ENCODE data around the gene SWAP70. TPM values are rescaled to one million over a fixed set of nuclear protein-coding genes. Genes with fewer than 3 reads are reported as not detected.
"Not testable (repeated sequence)": the region's sequence is repeated elsewhere in the genome, so short reads cannot be mapped to it uniquely, and the experiment has no call there.

SWAP70 gene
- total RNA-seq, 1 donor from 2014 or later = 81.9 TPM

DNA sequence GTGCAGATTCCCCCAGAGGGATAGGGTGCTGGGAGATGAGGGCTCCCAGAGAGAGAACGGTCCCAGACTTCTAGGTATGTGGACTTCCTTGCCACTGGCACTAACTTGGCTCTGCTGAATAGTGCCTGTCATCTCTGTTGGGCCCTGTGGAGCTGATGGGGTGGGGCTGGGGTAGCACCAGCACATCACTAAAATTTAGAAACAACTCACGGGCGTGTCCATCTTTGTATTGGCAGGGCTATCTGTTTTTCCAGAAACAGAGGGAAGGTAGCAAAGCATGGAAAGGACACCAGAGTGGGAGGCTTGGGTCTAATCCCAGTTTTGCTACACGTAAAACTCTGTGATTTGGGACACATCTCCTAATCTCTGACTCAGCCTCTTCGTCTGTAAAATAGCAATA lies 25.8 kb downstream of the SWAP70 start:
- DNase-seq (ENCODE audit: low spot score) = no peak

DNA sequence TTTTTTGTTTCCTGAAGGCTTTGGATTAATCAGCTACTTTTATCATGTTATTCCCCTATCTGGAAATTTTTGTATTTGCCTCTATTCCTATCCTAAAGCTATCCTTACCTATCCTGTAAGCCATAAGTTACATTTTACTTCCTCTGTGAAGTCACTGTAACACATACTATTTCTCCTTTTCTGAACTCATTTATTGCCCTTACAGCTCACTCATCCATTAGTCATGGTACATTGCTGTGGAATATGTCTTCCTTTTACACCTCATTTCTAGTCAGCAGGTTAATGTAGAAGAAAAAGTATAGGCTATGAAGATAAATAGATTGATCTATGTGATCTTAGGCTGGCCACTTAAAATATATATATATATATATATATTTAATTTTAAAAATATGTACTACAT lies 28.0 kb downstream of the SWAP70 start:
- no peak for DNase-seq (ENCODE audit: low spot score)

GRCh38 chr11:9692691-9693090 lies 28.8 kb downstream of the SWAP70 start:
- DNase-seq (ENCODE audit: low spot score) = no peak

DNA sequence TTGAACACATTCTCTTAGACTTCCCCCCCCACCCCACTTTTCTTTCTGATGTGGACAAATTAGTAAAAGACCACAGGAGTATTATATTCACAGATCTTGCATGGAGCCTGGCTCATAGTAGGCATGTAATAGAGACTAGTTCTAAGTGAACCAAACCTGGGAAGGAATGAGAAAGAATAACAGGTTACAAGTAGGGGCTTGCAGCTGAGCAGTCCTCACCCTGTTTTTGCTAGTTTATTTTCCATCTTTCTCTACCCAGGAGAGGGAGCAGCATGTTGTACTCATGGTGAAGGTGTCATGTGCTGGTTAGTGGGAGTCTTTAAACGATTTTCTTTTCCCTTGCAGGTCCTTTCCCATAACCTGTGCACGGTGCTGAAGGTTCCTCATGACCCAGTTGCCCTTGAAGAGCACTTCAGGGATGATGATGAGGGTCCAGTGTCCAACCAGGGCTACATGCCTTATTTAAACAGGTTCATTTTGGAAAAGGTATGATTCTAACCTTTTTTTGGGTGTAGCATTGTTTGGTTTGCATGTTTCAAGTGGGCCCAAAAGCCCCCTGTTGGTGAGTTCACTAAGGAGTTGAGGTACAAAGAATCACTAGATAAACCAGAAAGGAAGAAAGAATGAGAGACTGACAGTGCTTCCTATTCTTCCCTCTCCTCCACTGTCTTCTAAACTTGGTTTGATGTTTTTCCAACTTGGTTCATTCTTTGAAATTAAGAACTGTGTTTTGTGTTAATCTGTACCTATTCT lies 30.1 kb downstream of the SWAP70 start:
- no peak for DNase-seq (ENCODE audit: low spot score)

DNA sequence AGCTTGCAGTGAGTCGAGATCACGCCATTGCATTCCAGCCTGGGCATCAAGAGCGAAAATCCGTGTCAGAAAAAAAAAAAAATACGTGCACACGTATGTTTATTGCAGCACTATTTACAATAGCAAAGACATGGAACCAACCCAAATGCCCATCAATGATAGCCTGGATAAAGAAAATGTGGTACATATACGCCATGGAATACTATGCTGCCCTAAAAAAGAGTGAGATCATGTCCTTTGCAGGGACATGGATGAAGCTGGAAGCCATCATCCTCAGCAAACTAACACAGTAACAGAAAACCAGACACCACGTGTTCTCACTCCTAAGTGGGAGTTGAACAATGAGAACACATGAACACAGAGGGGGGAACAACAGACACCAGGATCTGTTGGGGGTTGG lies 31.4 kb downstream of the SWAP70 start:
- DNase-seq (ENCODE audit: low spot score) = not testable (repeated sequence)

- no peak for DNase-seq (ENCODE audit: low spot score)
Measured at GRCh38 chr11:9697766-9698165, 33.9 kb downstream of the SWAP70 start.

DNA sequence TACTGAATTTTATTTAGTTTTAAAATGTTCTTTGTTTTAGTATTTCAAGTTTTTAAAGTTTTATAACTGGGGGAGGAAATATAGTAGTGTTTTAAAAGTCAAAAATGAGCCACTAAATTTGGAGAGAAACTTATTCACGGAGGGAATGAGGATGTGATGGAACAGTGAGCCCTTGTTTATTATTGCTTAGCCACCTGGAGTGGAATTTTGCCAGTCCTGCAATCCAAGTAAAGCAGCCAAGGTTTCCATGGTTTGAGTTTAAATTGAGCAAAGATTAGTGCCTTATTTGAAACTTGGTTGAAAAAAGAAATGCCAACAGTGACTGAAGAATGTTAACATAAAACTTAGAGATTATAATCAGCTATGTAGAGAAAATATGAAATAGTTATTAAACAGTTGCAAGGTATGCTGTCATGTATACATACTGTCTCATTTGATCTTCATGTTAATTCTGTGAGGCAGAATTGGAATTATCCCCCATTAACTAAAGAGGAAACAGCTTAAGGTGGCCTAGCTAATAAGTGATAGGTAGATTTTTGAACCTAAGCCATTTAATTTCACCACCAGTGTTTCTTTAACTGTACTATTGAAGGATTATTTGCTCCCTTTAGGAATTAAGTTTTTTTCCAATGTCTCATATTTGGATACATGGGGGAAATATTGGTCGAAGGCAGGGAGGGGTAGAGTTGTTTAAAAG lies 36.4 kb downstream of the SWAP70 start:
- DNase-seq (ENCODE audit: low spot score) = no peak

DNA sequence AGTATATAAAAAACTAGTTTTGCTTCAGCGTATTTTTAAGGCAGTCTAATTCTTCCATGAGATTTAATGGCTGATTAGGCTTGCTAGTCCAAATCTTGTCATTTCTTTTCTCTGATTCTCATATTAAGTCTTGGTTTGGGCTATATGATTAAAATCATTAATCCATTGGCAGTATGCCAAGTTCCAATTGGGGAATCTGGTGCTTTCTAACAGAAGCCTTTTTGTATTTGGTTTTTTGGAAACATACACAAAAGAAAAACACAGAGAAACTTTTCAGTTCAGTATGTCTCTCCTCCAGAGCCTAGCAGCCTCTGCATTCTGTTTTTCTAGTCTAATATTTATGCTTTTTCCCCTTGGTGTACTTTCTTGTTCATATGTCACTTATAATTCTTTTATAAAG lies 37.9 kb downstream of the SWAP70 start:
- DNase-seq (ENCODE audit: low spot score) = no peak

DNA sequence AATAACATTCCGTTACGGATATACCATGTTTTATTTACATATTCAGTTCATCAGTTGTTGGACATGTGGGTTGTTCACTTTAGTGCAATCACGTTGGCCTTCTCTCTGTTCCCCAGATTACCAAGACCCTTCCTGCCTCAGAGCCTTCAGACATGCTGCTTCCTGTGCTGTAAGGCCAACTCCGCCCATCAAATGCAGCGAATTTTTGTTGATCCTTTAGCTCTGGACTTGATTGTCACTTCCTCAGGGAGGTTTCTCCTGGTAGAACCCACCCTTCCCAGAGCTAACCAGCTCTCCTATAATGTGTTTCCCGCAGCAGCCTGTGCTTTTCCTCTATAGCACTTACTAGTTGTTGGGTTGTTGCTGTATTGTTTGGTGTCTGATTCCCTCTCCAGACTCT lies 39.4 kb downstream of the SWAP70 start:
- DNase-seq (ENCODE audit: low spot score) = no peak

- no peak for DNase-seq (ENCODE audit: low spot score)
Measured at GRCh38 chr11:9704037-9704436, 40.2 kb downstream of the SWAP70 start.

DNA sequence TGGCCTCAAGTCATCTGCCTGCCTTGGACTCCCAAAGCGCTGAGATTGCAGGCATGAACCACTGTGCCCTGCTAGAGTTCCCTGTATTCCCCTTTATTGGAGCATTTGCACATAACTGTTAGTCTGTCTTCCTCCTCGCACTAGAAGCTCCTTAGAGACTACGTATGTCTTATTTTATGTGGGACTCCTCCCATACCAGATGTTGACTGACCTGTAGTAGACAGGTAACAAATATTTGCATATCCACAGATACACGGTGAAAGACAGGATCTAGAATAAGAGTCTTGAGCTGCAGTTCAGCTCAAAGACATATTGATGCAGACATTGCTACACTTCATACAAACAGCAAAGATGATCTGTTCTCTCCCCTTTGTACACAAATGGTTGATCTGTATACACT lies 40.7 kb downstream of the SWAP70 start:
- DNase-seq (ENCODE audit: low spot score) = no peak

- not testable (repeated sequence) for DNase-seq (ENCODE audit: low spot score)
Measured at GRCh38 chr11:9705361-9705760, 41.5 kb downstream of the SWAP70 start.

- DNase-seq (ENCODE audit: low spot score) = no peak
Measured at GRCh38 chr11:9708544-9708943, 44.7 kb downstream of the SWAP70 start.

DNA sequence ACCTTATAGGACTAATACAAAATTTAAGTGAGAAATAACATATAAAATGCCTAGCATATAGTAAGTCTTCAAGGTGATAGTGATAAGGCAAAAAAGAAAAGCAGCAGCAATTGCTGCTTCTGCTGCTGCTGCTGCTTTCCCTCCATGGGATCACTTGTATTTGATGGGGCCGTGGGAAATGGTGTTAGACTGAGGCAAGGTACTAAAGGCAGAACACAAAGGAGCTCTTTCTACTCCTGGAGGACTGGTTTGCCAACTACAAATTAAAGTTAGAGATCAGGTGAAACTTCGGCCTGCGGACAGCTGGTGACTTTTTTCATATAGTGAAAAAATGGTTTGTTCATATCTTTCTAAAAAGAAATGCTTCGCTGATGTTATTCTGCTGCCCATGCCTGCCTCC lies 46.3 kb downstream of the SWAP70 start:
- no peak for DNase-seq (ENCODE audit: low spot score)

DNA sequence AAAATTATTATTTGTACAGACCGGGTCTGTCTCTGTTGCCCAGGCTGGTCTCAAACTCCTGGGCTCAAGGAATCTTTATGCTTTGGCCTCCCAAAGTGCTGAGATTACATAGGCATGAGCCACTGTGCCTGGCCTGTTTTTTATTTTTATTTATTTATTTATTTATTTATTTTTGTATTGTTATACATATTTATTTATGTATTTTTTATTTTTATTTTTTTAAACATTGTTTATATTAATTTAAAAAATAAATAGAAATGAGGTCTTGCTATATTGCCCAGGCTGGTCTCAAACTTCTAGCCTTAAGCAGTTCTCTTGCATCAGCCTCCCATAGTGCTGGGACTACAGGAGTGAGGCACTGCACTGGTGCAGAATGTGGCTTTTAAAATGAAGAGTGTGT lies 47.0 kb downstream of the SWAP70 start:
- DNase-seq (ENCODE audit: low spot score) = no peak

DNA sequence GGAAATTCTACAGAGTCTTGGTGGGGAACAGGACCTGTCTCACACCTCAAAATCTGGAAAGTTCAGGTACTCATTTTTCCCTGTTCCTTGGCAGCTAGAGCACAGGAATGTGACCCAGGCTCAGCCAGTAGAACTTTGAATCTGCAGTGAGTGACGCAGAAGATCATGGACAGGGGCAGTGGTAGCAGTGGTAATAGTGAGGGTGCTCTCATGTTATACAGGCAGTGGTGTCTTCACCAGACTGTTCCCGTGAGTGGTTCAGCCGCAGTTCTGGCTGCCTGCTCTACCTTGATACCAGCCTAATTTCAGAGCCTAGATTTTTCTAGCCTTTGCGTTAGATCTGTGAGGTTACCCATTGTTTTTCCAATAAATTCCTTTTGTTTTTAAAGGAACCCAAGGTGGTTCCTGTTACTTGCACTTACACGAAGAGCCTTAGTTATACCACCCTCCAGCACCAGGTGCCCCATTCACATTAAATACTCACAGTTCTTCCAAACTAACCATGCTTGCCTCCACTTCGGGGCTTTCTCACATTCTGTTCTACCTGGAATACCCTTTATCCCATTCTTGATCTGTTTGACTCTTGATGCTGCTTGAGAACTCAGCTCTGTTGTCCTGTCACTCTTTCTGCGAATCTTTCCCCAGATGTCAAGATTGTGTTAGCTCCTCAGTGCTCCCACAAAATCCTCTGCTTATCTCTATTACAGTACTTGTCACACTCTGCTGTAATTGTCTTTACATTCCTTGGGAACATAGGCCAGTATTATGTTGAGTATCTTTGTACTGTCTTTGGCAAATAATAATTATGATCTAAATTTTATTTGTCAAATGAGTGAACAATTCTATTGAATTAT lies 47.8 kb downstream of the SWAP70 start:
- no peak for DNase-seq (ENCODE audit: low spot score)

GRCh38 chr11:9714272-9714940 lies 50.5 kb downstream of the SWAP70 start:
- no peak for DNase-seq (ENCODE audit: low spot score)

DNA sequence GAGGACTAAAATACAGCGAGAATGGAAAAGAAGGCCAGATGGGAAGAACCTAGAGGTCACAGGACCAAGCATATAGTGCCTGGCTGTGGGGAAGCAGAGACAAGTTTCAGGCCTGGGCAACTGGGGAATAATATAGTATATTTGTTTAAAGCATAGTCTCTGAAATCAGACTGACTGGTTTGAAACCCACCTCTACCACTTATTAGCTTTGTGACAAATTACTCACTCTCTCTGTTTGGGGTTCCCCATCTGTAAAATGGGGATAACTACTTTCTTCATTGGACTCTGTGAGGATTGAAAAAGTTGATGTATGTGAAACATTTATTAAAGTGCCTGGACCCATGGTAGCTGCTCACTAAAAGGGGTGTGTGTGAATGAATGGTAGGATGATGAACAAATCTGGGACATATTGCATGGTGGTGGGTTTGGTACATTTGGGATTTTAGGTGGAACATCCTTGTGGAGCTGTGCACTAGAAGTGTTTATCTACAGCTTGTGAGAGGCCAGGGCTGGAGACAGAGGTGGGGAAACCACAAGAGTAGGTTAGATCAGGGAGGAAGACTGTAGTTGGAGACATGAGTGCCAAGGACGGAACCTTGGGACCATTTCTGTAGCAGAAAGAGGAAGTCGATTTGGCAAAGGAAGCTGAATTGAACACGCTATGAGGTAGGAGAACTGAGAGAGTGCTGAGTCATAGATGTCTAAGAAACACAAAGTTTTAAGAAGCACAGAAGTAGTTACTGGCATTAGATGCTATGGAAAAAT lies 52.6 kb downstream of the SWAP70 start:
- DNase-seq (ENCODE audit: low spot score) = no peak

- no peak for DNase-seq (ENCODE audit: low spot score)
Measured at GRCh38 chr11:9717040-9717357, 53.1 kb downstream of the SWAP70 start.

DNA sequence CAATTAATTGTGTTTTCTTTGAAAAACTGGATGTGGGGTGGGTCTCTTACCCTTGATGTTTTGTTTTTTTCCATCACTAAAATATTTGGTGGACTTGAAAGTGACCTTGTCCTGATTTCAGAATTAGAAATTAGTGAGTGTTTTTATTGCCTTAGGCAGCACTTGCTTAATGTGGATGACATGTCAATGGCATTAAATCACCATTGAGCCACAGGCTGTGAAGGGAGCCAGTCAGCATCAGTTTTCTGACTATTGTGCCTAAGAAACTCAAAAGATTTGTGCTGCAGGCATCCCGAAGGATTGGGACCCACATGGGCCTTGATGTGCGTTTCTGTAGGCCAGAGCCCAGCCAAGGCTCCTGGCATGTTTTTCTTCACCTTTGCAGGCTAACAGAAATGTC lies 53.8 kb downstream of the SWAP70 start:
- DNase-seq (ENCODE audit: low spot score) = no peak

DNA sequence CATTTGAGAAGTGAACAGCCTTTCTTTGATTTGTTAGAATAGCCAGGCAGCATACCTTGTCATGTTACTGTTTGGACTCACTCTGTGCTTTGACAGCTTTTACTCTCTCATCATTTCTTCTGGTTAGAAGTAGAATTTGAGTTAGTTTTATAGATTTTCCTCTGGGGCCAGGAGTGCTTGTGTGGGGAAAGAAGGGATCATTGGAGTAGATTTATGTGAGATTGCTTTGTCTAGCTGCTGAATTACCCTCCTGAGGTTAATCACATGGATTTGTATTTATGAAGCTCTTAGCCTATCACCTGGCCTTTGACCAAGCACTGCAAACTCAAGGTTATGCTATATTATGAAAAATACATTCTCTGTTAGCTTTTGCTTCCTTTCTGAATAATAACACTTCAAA lies 54.3 kb downstream of the SWAP70 start:
- no peak for DNase-seq (ENCODE audit: low spot score)
